Activated CD8-positive, alpha-beta T cell treated with anti-CD3 and anti-CD28 coated beads, Interleukin-2, amount 10 ng/mL, durations not matched to agents 7 days and 5 days (primary cell): ENCODE measurements around the gene FAM131B. TPM values are rescaled to one million over a fixed set of nuclear protein-coding genes. Genes with fewer than 3 reads are reported as not detected.

Source experiments
- ATAC-seq: fragments of 150-1000 bp; cut with Tn5 transposase; one replicate; pipeline ENCODE4 v1.10.0; 2021; ENCODE audit warnings: moderate library complexity
- CTCF ChIA-PET: fragments of 350-600 bp; sonication (Branson Sonifier 250); formaldehyde crosslinking; loops from one replicate; lab custom pipeline; 2021; ENCODE audit warnings: antibody characterized with exemption; lab: Charles Lee
- POLR2A ChIA-PET: fragments of 350-600 bp; sonication (Branson Sonifier 250); formaldehyde crosslinking; loops from one replicate; lab custom pipeline; 2021; ENCODE audit warnings: antibody characterized with exemption; lab: Charles Lee
- DNase-seq: peaks from one replicate; pipeline ENCODE4 v3.0.0-alpha.2; 2020
- H3K27ac Mint-ChIP-seq: one replicate; pipeline ENCODE4 v1.8.0; 2021; ENCODE audit warnings: mild to moderate bottlenecking, mixed read lengths
- H3K27me3 Mint-ChIP-seq: one replicate; pipeline ENCODE4 v1.8.0; 2021; ENCODE audit warnings: low read depth, mixed read lengths
- H3K36me3 Mint-ChIP-seq: one replicate; pipeline ENCODE4 v1.8.0; 2021; ENCODE audit warnings: low read depth, mixed read lengths
- H3K4me1 Mint-ChIP-seq: one replicate; pipeline ENCODE4 v1.8.0; 2021; ENCODE audit warnings: low read depth, mixed read lengths
- H3K4me3 Mint-ChIP-seq: one replicate; pipeline ENCODE4 v1.8.0; 2021; ENCODE audit warnings: mild to moderate bottlenecking, mixed read lengths
- H3K9me3 Mint-ChIP-seq: one replicate; pipeline ENCODE4 v1.8.0; 2022; ENCODE audit warnings: mixed read lengths; ENCODE audit not compliant: insufficient read depth
- total RNA-seq, 2 experiments: library from RNA; stranded (reverse); gene quantifications; one replicate each; pipeline ENCODE4 v1.2.3, GENCODE V29; 2021

FAM131B gene
- total RNA-seq, 2 experiments from 2014 or later, result 2.2 to 2.4 TPM

- no peaks in the 10 kb centered on the region for H3K4me1 Mint-ChIP-seq
- DNase-seq (no peak), ATAC-seq (no peak)
- ChIA-PET CTCF (interaction anchor here (0.7 to 2.9 kb wide), 4 partner anchors 11 to 115 kb away, joined by 3 to 8 read pairs (median 5); no protein-coding TSS in a partner anchor), POLR2A (no interaction called here)
- H3K27me3 Mint-ChIP-seq, result peaks cover 19% of the 10 kb centered on the region
- H3K27ac Mint-ChIP-seq, result no peak overlapping the region
- no peak overlapping the region for H3K4me3 Mint-ChIP-seq
- H3K36me3 Mint-ChIP-seq, result no peaks in the 10 kb centered on the region
- H3K9me3 Mint-ChIP-seq, result no peaks in the 10 kb centered on the region
Observed at GRCh38 chr7:143355450-143356385, 6.8 kb downstream of the FAM131B start.

DNA sequence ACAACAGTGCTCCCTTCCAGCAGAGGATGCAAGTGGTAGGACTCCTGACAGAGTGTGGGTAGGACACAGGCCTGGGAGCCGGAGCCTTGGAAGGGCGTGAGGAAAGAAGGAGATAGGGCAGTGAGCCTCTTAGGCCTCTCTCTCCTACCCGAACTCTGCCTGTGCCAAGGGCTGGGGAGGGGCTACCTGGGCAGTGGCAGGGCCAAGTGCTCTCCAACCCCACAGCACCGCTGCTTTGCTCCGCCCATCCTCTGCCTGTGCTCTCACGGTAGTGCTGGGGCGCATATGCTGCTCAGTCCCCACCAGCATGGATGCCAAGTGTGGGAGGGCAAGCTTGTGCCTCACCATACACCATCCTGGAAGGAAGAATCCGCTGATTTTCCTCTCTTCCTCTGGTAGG is 7.5 kb downstream of the FAM131B start:
- H3K4me3 Mint-ChIP-seq, result no peak overlapping the region
- peak overlapping the region; percentile 31 for H3K27ac Mint-ChIP-seq
- H3K9me3 Mint-ChIP-seq, result no peaks in the 10 kb centered on the region
- ATAC-seq (no peak), DNase-seq (no peak)
- CTCF ChIA-PET, result interaction anchor here (0.7 to 2.9 kb wide), 2 partner anchors 10 to 55 kb away, joined by 3 to 8 read pairs; no protein-coding TSS in a partner anchor
- H3K36me3 Mint-ChIP-seq, result no peaks in the 10 kb centered on the region
- H3K4me1 Mint-ChIP-seq, result no peaks in the 10 kb centered on the region
- peaks cover 12% of the 10 kb centered on the region for H3K27me3 Mint-ChIP-seq
- POLR2A ChIA-PET, result no interaction called here

GRCh38 chr7:143354376-143354775 is 8.1 kb downstream of the FAM131B start:
- DNase-seq (no peak), ATAC-seq (no peak)
- ChIA-PET POLR2A (no interaction called here), CTCF (interaction anchor here (0.9 to 1.2 kb wide), 2 partner anchors 9 to 63 kb away, joined by 3 to 5 read pairs; no protein-coding TSS in a partner anchor)
- no peaks in the 10 kb centered on the region for H3K9me3 Mint-ChIP-seq
- H3K4me1 Mint-ChIP-seq, result no peaks in the 10 kb centered on the region
- no peaks in the 10 kb centered on the region for H3K36me3 Mint-ChIP-seq
- H3K4me3 Mint-ChIP-seq, result no peak overlapping the region
- peaks cover 12% of the 10 kb centered on the region for H3K27me3 Mint-ChIP-seq
- H3K27ac Mint-ChIP-seq, result no peak overlapping the region

GRCh38 chr7:143352531-143353002 is 9.9 kb downstream of the FAM131B start:
- ATAC-seq, result no peak
- peaks cover 22% of the 10 kb centered on the region for H3K27me3 Mint-ChIP-seq
- DNase-seq, result no peak
- ChIA-PET POLR2A (no interaction called here), CTCF (no interaction called here)
- no peaks in the 10 kb centered on the region for H3K9me3 Mint-ChIP-seq
- H3K36me3 Mint-ChIP-seq, result no peaks in the 10 kb centered on the region
- H3K4me1 Mint-ChIP-seq, result no peaks in the 10 kb centered on the region
- no peak overlapping the region for H3K27ac Mint-ChIP-seq
- H3K4me3 Mint-ChIP-seq, result no peak overlapping the region

DNA sequence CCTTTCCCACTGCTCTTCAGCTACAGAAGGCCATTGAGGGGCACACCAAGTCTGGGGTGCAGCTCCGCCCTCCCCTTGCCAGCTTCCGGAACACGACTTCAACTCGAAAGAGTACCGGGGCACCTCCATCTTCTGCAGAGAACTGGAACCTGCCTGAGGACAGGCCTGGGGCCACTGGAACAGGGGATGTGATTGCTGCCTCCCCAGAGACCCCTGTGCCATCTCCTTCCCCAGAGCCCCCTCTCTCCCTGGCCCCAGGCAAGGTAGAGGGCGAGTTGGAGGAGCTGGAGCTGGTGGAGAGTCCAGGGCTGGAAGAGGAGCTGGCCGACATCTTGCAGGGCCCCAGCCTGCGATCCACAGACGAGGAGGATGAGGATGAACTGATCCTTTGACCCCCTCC is 10.9 kb downstream of the FAM131B start:
- peaks cover 30% of the 10 kb centered on the region for H3K27me3 Mint-ChIP-seq
- no peak overlapping the region for H3K4me3 Mint-ChIP-seq
- POLR2A ChIA-PET, result no interaction called here
- CTCF ChIA-PET, result interaction anchor here (1.2 kb wide), 1 partner anchor 111 kb away, joined by 3 read pairs; no protein-coding TSS in a partner anchor
- no peaks in the 10 kb centered on the region for H3K9me3 Mint-ChIP-seq
- ATAC-seq (no peak), DNase-seq (no peak)
- no peak overlapping the region for H3K27ac Mint-ChIP-seq
- H3K4me1 Mint-ChIP-seq, result no peaks in the 10 kb centered on the region
- H3K36me3 Mint-ChIP-seq, result no peaks in the 10 kb centered on the region

GRCh38 chr7:143351060-143351459 is 11.5 kb downstream of the FAM131B start:
- CTCF ChIA-PET, result interaction anchor here (1.2 kb wide), 1 partner anchor 110 kb away, joined by 3 read pairs; no protein-coding TSS in a partner anchor
- ATAC-seq, result no peak
- DNase-seq, result no peak
- POLR2A ChIA-PET, result no interaction called here
- Mint-ChIP-seq H3K27me3 (peaks cover 32% of the 10 kb centered on the region), H3K36me3 (no peaks in the 10 kb centered on the region), H3K4me1 (no peaks in the 10 kb centered on the region), H3K4me3 (no peak overlapping the region), H3K27ac (no peak overlapping the region), H3K9me3 (no peaks in the 10 kb centered on the region)

GRCh38 chr7:143347950-143348349 is 14.6 kb downstream of the FAM131B start:
- ATAC-seq (no peak), DNase-seq (no peak)
- no peaks in the 10 kb centered on the region for H3K9me3 Mint-ChIP-seq
- H3K27me3 Mint-ChIP-seq, result peaks cover 35% of the 10 kb centered on the region
- ChIA-PET POLR2A (no interaction called here), CTCF (interaction anchor here (0.8 to 1.7 kb wide), 4 partner anchors 9 to 108 kb away, joined by 3 to 11 read pairs (median 4); no protein-coding TSS in a partner anchor)
- no peaks in the 10 kb centered on the region for H3K36me3 Mint-ChIP-seq
- H3K27ac Mint-ChIP-seq, result no peak overlapping the region
- H3K4me3 Mint-ChIP-seq, result no peak overlapping the region
- peaks cover 9% of the 10 kb centered on the region for H3K4me1 Mint-ChIP-seq

GRCh38 chr7:143346018-143346417 is 16.5 kb downstream of the FAM131B start:
- ATAC-seq, result no peak
- no peak overlapping the region for H3K4me3 Mint-ChIP-seq
- ChIA-PET CTCF (interaction anchor here (0.6 to 2.2 kb wide), 21 partner anchors 8 to 108 kb away, joined by 3 to 33 read pairs (median 5); partner anchors contain the start of gene CLCN1), POLR2A (interaction anchor here (0.9 to 1.5 kb wide), 4 partner anchors 14 to 38 kb away, joined by 3 to 7 read pairs (median 3); no protein-coding TSS in a partner anchor)
- H3K27me3 Mint-ChIP-seq, result peaks cover 36% of the 10 kb centered on the region
- no peak for DNase-seq
- H3K36me3 Mint-ChIP-seq, result no peaks in the 10 kb centered on the region
- H3K9me3 Mint-ChIP-seq, result no peaks in the 10 kb centered on the region
- peaks cover 9% of the 10 kb centered on the region for H3K4me1 Mint-ChIP-seq
- H3K27ac Mint-ChIP-seq, result no peak overlapping the region

GRCh38 chr7:143345428-143345900 is 17.0 kb downstream of the FAM131B start:
- peak overlapping the region; percentile 53 for H3K27ac Mint-ChIP-seq
- POLR2A ChIA-PET, result interaction anchor here (0.9 to 1.5 kb wide), 5 partner anchors 9 to 39 kb away, joined by 3 to 7 read pairs (median 3); no protein-coding TSS in a partner anchor

GRCh38 chr7:143343596-143343995 is 18.9 kb downstream of the FAM131B start:
- Mint-ChIP-seq H3K27ac (no peak overlapping the region), H3K27me3 (peaks cover 35% of the 10 kb centered on the region), H3K4me1 (peaks cover 9% of the 10 kb centered on the region), H3K4me3 (no peak overlapping the region), H3K9me3 (no peaks in the 10 kb centered on the region), H3K36me3 (no peaks in the 10 kb centered on the region)
- POLR2A ChIA-PET, result interaction anchor here (1.4 kb wide), 1 partner anchor 32 kb away, joined by 3 read pairs; no protein-coding TSS in a partner anchor
- no peak for ATAC-seq
- no peak for DNase-seq
- CTCF ChIA-PET, result interaction anchor here (0.7 to 4.1 kb wide), 8 partner anchors 10 to 119 kb away, joined by 3 to 17 read pairs (median 3); no protein-coding TSS in a partner anchor

More at GRCh38 chr7:143345428-143345900, 17.0 kb downstream of the FAM131B start:
- peaks cover 9% of the 10 kb centered on the region for H3K4me1 Mint-ChIP-seq
- DNase-seq, result peak; percentile 76
- no peaks in the 10 kb centered on the region for H3K36me3 Mint-ChIP-seq
- no peaks in the 10 kb centered on the region for H3K9me3 Mint-ChIP-seq
- CTCF ChIA-PET, result interaction anchor here (0.6 to 2.2 kb wide), 30 partner anchors 9 to 107 kb away, joined by 3 to 33 read pairs (median 5); partner anchors contain the start of genes CLCN1 and FAM131B
- peak; percentile 100 for ATAC-seq
- peaks cover 36% of the 10 kb centered on the region for H3K27me3 Mint-ChIP-seq
- H3K4me3 Mint-ChIP-seq, result peak overlapping the region; percentile 65

- no peak overlapping the region for H3K27ac Mint-ChIP-seq
- no peak for ATAC-seq
- H3K4me1 Mint-ChIP-seq, result peaks cover 9% of the 10 kb centered on the region
- no peak for DNase-seq
- POLR2A ChIA-PET, result no interaction called here
- no peak overlapping the region for H3K4me3 Mint-ChIP-seq
- CTCF ChIA-PET, result interaction anchor here (0.8 to 4.1 kb wide), 5 partner anchors 30 to 101 kb away, joined by 3 to 17 read pairs (median 3); no protein-coding TSS in a partner anchor
- H3K9me3 Mint-ChIP-seq, result no peaks in the 10 kb centered on the region
- H3K36me3 Mint-ChIP-seq, result no peaks in the 10 kb centered on the region
- peaks cover 31% of the 10 kb centered on the region for H3K27me3 Mint-ChIP-seq
Observed at GRCh38 chr7:143341842-143342241, 20.7 kb downstream of the FAM131B start.
